GM19351 (cell line): ENCODE data around the gene SCARB1.
A peak's percentile ranks its signal among the peaks of the same experiment; 100 is the strongest.

Source experiments
- ATAC-seq: cut with Tn5 transposase; IDR thresholded peaks from one replicate; pipeline ENCODE4 v1.9.1; 2021; ENCODE audit warnings: mild to moderate bottlenecking, moderate library complexity; ENCODE audit not compliant: unreplicated experiment

Gene SCARB1

DNA sequence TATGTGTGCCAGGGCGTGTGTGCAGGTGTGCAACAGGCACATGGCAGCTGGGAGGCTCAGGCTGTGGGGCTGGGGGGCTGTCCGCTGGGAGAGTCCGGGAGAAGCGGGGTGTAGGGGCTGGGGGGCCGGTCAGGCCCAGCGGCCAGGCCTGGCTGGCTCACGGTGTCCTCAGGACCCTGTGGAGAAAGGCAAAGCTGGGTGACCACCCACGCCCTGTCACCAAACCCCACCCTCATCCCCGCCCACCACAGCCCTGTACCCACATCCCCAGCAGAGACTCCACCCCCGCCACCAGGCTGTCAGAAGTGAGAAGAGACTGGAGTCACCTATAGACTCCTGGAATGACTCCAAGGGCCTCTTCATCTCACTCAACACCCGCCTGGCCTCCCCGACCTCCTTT, 85.3 kb downstream of the SCARB1 start:
- ATAC-seq = no peak

- no peak for ATAC-seq
These were observed 86.0 kb downstream of the SCARB1 start for GRCh38 chr12:124777399-124778372.

GRCh38 chr12:124776125-124776513, 87.5 kb downstream of the SCARB1 start:
- no peak for ATAC-seq

- peak; percentile 81 for ATAC-seq
These were observed 89.0 kb downstream of the SCARB1 start for GRCh38 chr12:124774462-124775167.

GRCh38 chr12:124774054-124774461, 89.6 kb downstream of the SCARB1 start:
- peak; percentile 32 for ATAC-seq

DNA sequence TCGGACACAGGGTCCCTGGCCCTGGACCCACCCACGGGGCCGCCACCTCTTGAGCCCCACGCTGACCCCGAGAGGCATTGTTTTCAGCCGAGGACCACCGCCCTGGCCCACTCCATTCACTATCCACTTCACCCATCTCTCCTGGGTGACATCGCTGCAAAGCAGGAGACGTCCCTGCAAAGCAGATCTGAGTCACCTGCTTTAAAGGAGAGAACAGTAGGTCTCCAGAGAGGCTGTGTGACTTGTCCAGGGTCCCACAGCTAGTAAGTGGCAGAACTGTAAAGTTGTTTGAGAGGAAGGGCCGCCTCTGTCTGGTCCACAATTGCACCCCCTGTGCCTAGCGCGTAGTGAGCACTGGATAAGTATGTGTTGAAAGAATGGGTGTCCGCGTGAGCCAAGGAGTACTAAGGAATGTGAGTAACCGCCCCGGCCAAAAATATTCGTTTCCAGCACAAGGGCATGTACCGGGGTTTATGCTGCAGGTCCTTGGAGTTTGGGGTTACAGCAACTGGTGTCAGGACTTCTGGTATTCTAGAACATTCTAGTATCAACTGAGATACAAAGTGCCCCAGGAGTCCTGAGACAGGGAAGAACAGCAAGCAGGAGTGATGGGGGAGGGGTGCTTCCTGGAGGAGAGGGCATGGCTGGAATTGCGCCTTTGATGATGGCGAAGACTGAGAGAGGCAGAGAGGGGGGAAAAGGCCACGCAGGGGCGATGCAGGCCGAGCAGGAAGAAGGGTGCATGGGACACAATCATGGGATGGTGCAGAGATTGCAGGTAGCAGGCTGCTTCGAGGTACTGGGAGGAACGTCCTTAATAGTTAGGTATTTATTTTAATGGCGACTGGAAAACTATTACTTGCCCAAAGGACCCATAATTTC, 91.1 kb downstream of the SCARB1 start:
- ATAC-seq = no peak

DNA sequence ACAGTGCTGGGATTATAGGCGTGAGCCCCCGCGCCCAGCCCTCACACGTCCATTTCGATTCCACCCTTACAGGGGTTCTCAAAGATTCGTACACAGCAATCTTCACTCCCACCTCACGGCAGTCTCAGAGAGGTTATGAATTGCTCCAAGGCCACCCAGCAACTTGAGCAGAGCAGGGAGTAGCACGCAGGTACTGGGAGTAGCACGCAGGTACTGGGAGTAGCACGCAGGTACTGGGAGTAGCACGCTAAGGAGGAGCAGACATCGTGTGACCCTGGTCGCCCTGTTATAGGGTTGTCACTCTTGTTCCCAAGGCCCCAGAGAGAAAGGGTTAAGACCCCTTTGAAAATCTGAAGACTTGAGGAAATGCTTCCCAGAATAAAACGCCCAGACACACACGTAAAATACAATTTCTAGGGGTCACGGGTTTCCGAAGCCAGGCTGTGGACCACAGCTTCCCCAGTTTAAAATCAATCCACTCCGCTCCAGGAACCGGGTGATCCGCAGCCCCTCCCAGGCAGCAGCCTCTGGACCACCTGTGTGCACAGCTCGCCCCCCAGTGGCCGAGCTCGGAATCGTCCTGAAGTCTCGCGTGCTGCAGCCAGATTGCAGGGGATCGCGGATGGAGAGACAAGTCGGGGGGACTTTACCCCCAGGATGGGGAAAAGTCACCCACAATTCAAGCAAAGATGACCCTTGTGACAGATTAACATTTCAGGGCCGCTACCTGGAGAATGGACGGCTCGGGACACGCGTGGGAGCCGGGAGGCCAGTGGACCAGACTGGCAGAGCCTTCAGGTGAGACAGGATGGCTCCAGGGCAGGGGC, 92.0 kb downstream of the SCARB1 start:
- ATAC-seq = no peak

DNA sequence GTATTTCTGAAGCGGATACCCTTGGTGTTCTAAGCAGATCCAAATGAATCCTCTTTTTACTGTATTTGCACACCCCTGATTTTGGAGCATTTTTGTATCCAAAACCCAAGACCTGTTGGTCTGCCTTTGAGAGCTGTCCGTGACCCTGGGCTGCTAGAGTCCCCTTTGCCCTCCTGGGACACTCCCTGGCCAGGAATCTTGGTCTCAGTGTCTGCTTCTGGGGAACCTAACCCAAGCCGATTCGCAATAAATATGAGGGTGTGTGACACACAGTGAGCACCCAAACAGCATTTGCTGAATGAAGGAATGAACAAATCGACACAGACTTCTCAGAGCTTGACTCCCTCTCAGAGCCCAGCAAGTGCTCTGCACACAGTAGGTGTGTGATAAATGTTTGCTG, 92.9 kb downstream of the SCARB1 start:
- ATAC-seq = no peak

DNA sequence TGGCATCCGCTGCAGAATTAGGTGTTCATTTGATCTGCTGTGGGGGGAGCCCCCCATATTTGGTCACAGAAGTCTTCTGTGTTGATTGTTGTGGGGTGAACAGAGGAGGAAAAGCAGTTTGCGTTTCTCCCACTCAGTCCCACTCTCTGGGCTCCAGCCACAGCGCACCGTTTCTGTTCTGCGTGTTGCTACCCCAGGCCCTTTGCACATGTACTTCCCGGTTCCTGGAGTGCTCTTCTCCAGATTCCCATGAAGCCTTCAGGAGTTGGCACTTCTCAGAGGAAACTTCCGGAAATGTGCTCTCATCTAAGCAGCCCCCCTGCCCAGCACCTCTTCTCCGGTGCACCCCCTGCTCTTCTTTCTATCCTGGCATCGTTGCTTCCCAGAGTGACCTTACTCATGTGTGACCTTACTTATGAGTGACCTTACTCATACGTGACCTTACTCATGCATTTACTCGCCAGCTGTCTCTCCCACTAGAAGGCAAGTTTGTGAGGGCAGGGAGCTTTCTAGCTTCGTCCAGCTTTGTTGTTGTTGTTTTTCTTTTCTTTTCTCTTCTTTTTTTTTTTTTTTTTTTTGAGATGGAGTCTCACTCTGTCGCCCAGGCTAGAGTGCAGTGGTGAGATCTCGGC, 93.7 kb downstream of the SCARB1 start:
- no peak for ATAC-seq

- ATAC-seq = no peak
These were observed 94.5 kb downstream of the SCARB1 start for GRCh38 chr12:124769163-124769530.

DNA sequence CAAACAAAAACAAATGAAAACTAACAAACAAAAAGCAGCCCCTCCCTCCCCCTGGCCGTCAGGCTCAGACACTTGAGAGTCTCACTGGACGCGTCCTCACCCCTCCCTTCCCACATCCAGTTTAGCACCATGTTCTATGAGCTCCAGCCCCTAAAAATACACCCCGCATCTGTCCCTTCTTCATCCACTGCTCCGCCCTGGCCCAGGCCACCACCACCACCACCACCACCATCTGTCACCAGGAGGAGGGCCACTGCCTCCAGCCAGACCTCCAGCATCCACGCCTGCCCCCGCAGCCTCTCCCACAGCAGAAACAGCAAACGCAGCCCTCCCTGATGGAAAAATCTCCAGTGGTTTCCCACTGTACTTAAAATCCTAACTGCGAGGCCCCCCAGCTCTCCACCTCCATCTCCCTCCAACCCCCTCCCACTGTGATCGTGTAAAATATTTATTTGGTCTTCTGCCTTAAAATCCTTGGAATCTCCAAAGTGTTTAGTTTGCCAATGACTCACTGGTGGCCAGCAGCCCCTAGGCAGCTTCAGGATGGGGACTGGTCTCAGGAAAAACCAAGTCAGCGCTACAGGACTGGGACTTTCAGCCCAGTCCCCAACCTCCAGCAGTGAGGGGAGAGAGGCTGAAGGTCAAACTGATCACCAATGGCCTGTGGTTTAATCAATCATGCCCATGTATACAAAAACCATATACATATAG, 95.1 kb downstream of the SCARB1 start:
- no peak for ATAC-seq

GRCh38 chr12:124767066-124767821, 96.4 kb downstream of the SCARB1 start:
- peak; percentile 69 for ATAC-seq

DNA sequence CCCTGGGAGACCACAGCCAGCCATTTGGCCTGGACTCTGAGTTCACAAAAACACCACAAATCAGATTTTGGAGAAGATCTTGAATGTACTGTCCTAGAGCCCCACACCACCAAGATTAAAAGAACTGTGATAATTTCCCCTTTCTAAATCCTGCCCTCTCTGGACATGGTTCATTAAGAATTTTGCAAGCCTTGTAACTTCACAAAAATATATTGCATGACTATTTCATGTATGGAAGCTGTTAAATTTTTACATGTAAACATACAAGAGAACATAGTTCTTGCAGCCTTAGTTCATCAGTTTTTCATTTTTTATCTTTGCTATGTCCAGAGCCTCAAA, 97.0 kb downstream of the SCARB1 start:
- ATAC-seq = no peak

- ATAC-seq = no peak
These were observed 97.8 kb downstream of the SCARB1 start for GRCh38 chr12:124765581-124766489.

- no peak for ATAC-seq
These were observed 98.6 kb downstream of the SCARB1 start for GRCh38 chr12:124764870-124765580.

- ATAC-seq = no peak
These were observed 99.2 kb downstream of the SCARB1 start for GRCh38 chr12:124764451-124764850.

- no peak for ATAC-seq
These were observed 100.1 kb downstream of the SCARB1 start for GRCh38 chr12:124763594-124763979.
